GM23248 (cell line): ENCODE results near the gene DHRS3. TPM values are rescaled to one million over a fixed set of nuclear protein-coding genes. Genes with fewer than 3 reads are reported as not detected.

ENCODE experiments used
- DNase-seq: peaks from one replicate; pipeline ENCODE4 v3.0.0-alpha.2; 2015
- H2AFZ ChIP-seq: fragments of 200-600 bp; sonication (generic); 2 replicates; pipeline ENCODE4 v1.6.1; 2016; ENCODE audit warnings: antibody characterized with exemption
- H3F3A ChIP-seq: fragments of 200-600 bp; sonication (generic); 2 replicates; pipeline ENCODE4 v1.6.1; 2016; ENCODE audit warnings: mild to moderate bottlenecking, antibody characterized with exemption, mixed run types; ENCODE audit not compliant: insufficient read depth
- H3K27ac ChIP-seq: fragments of 200-600 bp; sonication (generic); 2 replicates; pipeline ENCODE4 v1.5.1; 2016; ENCODE audit warnings: mild to moderate bottlenecking
- H3K27me3 ChIP-seq: fragments of 200-600 bp; sonication (generic); replicated peaks from 2 replicates; pipeline ENCODE4 v1.6.1; 2016; ENCODE audit warnings: mild to moderate bottlenecking; ENCODE audit not compliant: insufficient read depth
- H3K36me3 ChIP-seq: fragments of 200-600 bp; sonication (generic); 2 replicates; pipeline ENCODE4 v1.6.1; 2016; ENCODE audit warnings: low read depth, mild to moderate bottlenecking
- H3K4me1 ChIP-seq: fragments of 200-600 bp; sonication (generic); 2 replicates; pipeline ENCODE4 v1.6.1; 2016; ENCODE audit warnings: mild to moderate bottlenecking; ENCODE audit not compliant: insufficient read depth
- H3K4me2 ChIP-seq: fragments of 200-600 bp; sonication (generic); one replicate; pipeline ENCODE4 v1.6.1; 2016; ENCODE audit warnings: mild to moderate bottlenecking; ENCODE audit not compliant: unreplicated experiment
- H3K4me3 ChIP-seq: fragments of 200-600 bp; sonication (generic); 2 replicates; pipeline ENCODE4 v1.5.1; 2016; ENCODE audit warnings: mild to moderate bottlenecking
- H3K79me2 ChIP-seq: fragments of 200-600 bp; sonication (generic); 2 replicates; pipeline ENCODE4 v1.6.1; 2016; ENCODE audit warnings: mild to moderate bottlenecking; ENCODE audit not compliant: insufficient read depth
- H3K9ac ChIP-seq: fragments of 200-600 bp; sonication (generic); 2 replicates; pipeline ENCODE4 v1.6.1; 2016; ENCODE audit warnings: mild to moderate bottlenecking
- H3K9me2 ChIP-seq: fragments of 200-600 bp; sonication (generic); 2 replicates; pipeline ENCODE4 v1.6.1; 2016; ENCODE audit warnings: mixed run types, mild to moderate bottlenecking, moderate library complexity; ENCODE audit not compliant: insufficient read depth
- H3K9me3 ChIP-seq: fragments of 200-600 bp; sonication (generic); one replicate; pipeline ENCODE4 v1.6.1; 2017; ENCODE audit warnings: low read depth
- H4K20me1 ChIP-seq: fragments of 200-600 bp; sonication (generic); 2 replicates; pipeline ENCODE4 v1.6.0; 2016; ENCODE audit not compliant: insufficient read depth
- EZH2 ChIP-seq: fragments of 200-600 bp; sonication (generic); IDR thresholded peaks from 2 replicates; pipeline ENCODE4 v1.6.1; 2018; ENCODE audit warnings: antibody characterized with exemption, mild to moderate bottlenecking; ENCODE audit not compliant: insufficient read depth, poor library complexity, severe bottlenecking
- EZH2phosphoT487 ChIP-seq: fragments of 200-600 bp; sonication (generic); IDR thresholded peaks from 2 replicates; pipeline ENCODE4 v1.6.1; 2018; ENCODE audit warnings: antibody characterized with exemption, moderate library complexity, mild to moderate bottlenecking, low read depth; ENCODE audit not compliant: insufficient read depth
- WGBS, 2 experiments: methylation state at CpG; one replicate each; pipeline ENCODE4 v1.1.6; 2015 to 2017; ENCODE audit warnings: low lambda C conversion rate in 2 of 2, low coverage in 1 of 2; ENCODE audit errors: missing lambda C conversion rate in 2 of 2; 5-methylcytosine and 5-hydroxymethylcytosine counted together
- in situ Hi-C: fragments of 300-500 bp; cut with MboI; formaldehyde crosslinking; loops from 2 replicates; pipeline ENCODE4 v1.15.0; 2020
- polyA plus RNA-seq: library from polyadenylated mRNA; unstranded; fragments of >200 nt; fragmentation: Nextera tagmentation; extraction: Ambion mirVana; gene quantifications from 2 replicates; pipeline ENCODE4 v1.2.1, GENCODE V29; 2016
- total RNA-seq: library from RNA; depleted of rRNA; stranded (reverse); fragments of >200 nt; shearing (Covaris generic); gene quantifications from 2 replicates; pipeline ENCODE4 v1.2.3, GENCODE V29; 2014

Gene DHRS3
- total and polyA plus RNA-seq, 2 experiments from 2014 or later = 55.2 to 120 TPM

DNA sequence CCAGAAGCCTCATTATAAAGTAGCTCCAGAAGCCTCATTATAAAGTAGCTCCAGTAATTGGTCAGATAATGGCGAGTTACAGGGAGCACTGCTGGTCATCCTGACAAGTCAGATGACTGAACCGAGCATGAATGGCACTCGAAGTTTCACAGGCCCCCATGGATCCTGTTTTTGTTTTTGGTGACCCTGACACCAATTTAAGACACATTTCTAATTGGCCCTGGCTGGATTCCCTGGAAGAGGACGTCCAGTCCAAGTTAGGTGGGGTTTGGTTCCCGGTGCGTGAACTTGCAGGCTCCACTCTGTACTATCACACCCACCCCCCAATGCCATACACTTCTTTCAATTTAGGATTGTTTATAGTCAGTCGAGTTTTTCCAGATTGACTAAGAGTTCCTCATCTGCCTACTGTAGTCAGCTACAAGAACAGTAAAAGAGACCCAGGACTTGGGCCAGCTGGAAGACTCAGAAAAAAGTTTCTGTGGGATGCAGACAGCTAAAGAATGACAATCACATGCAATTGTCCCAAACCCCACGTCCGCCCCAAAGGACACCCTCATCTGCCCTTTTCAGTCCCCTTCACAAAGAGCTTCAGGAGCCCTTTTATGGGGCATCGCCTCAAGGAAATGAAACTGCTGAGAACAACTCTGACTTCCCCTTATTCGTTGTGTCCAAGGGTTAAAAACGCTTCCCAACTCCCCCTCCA is 2.7 kb downstream of the DHRS3 start:
- Histone ChIP-seq H2AFZ (peak overlapping the region; percentile 8; the same call in 1 of the 2 replicates), H3K4me3 (peak overlapping the region; percentile 82), H3K9ac (peak overlapping the region; percentile 88), H3K9me2 (no peaks in the 10 kb centered on the region), H3K27ac (peak overlapping the region; percentile 82), H3K36me3 (no peaks in the 10 kb centered on the region), H3K4me2 (peak overlapping the region; percentile 94), H3K27me3 (no peaks in the 10 kb centered on the region), H3K9me3 (no peaks in the 10 kb centered on the region), H3K79me2 (peaks cover 59% of the 10 kb centered on the region), H4K20me1 (no peaks in the 10 kb centered on the region), H3F3A (peaks cover 35% of the 10 kb centered on the region), H3K4me1 (peaks cover 29% of the 10 kb centered on the region)
- TF ChIP-seq EZH2 = no peak
- TF ChIP-seq EZH2phosphoT487 = no peak
- peak; percentile 61 for DNase-seq
- in situ Hi-C loops = loop anchor here (10.0 kb wide), 1 partner anchor 211 kb away; no protein-coding TSS in a partner anchor
- 7 to 8% methylated on average over 12 of the region's 12 CpGs for WGBS, 2 experiments

- Histone ChIP-seq H3K27me3 (no peaks in the 10 kb centered on the region), H3K79me2 (peaks cover 64% of the 10 kb centered on the region), H4K20me1 (no peaks in the 10 kb centered on the region), H3F3A (peaks cover 38% of the 10 kb centered on the region), H3K4me3 (peak overlapping the region; percentile 82), H3K27ac (peak overlapping the region; percentile 82), H3K36me3 (no peaks in the 10 kb centered on the region), H3K9me3 (no peaks in the 10 kb centered on the region), H3K4me2 (peak overlapping the region; percentile 94), H2AFZ (no peak overlapping the region), H3K4me1 (peaks cover 30% of the 10 kb centered on the region), H3K9ac (peak overlapping the region; percentile 88), H3K9me2 (no peaks in the 10 kb centered on the region)
- WGBS, 2 experiments = 83 to 94% methylated on average over 5 to 7 of the region's 7 CpGs
- in situ Hi-C loops = loop anchor here (10.0 kb wide), 1 partner anchor 210 kb away; no protein-coding TSS in a partner anchor
- TF ChIP-seq EZH2 (no peak), EZH2phosphoT487 (no peak)
- DNase-seq = no peak
Observed at GRCh38 chr1:12614402-12615158, 3.4 kb downstream of the DHRS3 start.

DNA sequence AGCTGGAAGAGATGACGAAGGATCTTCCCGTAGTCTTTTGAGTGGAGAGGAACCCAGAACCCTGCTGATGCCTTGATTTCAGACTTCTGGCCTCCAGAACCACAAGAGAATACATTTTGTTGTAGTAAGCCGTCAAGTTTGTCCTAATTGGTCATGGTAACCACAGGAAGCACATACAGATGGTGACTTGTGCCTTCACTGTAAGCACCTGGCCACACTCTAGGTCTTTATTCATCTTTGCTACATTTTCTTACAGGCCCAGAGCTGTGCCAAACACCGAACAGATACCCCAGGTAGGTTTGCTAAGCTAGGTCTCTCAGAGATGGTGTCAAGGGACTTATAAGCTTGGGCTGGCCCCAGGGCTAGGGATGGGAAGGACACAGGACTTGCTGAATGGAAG is 4.8 kb downstream of the DHRS3 start:
- Histone ChIP-seq H3K36me3 (no peaks in the 10 kb centered on the region), H3K4me2 (no peak overlapping the region), H4K20me1 (no peaks in the 10 kb centered on the region), H3K4me3 (no peak overlapping the region), H3K9me2 (no peaks in the 10 kb centered on the region), H3K9ac (no peak overlapping the region), H2AFZ (no peak overlapping the region), H3K4me1 (peaks cover 35% of the 10 kb centered on the region), H3K27ac (no peak overlapping the region), H3F3A (peaks cover 30% of the 10 kb centered on the region), H3K79me2 (peaks cover 78% of the 10 kb centered on the region), H3K27me3 (no peaks in the 10 kb centered on the region), H3K9me3 (no peaks in the 10 kb centered on the region)
- DNase-seq = no peak
- 96 to 100% methylated on average over 4 of the region's 4 CpGs for WGBS, 2 experiments
- in situ Hi-C loops = loop anchor here (10.0 kb wide), 1 partner anchor 208 kb away; no protein-coding TSS in a partner anchor
- TF ChIP-seq EZH2 (no peak), EZH2phosphoT487 (no peak)

DNA sequence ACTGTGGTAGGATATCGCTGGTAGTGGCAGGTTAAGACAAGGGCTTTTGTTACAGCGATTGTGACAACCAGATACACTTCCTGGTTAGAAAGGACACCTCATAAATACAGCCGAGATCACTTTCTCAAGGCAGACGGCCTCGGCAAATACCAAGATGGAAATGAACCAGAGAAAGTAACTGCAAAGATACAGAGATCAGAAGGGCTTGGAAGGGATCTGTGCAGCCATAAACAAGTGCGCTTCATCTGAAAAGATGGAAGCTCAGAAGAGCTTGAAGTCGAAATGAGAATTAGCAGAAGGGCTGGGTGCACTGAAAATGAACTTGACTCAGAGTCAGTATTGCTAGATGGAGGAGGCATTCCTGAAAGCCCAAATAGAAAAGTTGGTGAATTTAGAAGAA is 7.1 kb downstream of the DHRS3 start:
- no peak overlapping the region for H3K4me3 ChIP-seq
- in situ Hi-C loops = loop anchor here (10.0 kb wide), 1 partner anchor 206 kb away; no protein-coding TSS in a partner anchor
- peak overlapping the region; percentile 59 for H3K27ac ChIP-seq
- peaks cover 28% of the 10 kb centered on the region for H3F3A ChIP-seq
- no peaks in the 10 kb centered on the region for H3K36me3 ChIP-seq
- H3K4me1 ChIP-seq = peaks cover 35% of the 10 kb centered on the region
- no peaks in the 10 kb centered on the region for H3K9me2 ChIP-seq
- 88 to 90% methylated on average over 7 of the region's 7 CpGs for WGBS, 2 experiments
- H4K20me1 ChIP-seq = no peaks in the 10 kb centered on the region
- H3K9me3 ChIP-seq = no peaks in the 10 kb centered on the region
- no peak for TF ChIP-seq EZH2phosphoT487
- TF ChIP-seq EZH2 = no peak
- H3K9ac ChIP-seq = no peak overlapping the region
- DNase-seq = no peak
- peaks cover 79% of the 10 kb centered on the region for H3K79me2 ChIP-seq
- no peaks in the 10 kb centered on the region for H3K27me3 ChIP-seq
- H2AFZ ChIP-seq = no peak overlapping the region
- H3K4me2 ChIP-seq = peak overlapping the region; percentile 17
